Spinal cord (tissue), 10 donors: ENCODE results near the gene RRP36. TPM values are rescaled to one million over a fixed set of nuclear protein-coding genes. Genes with fewer than 3 reads are reported as not detected.

Source experiments
- DNase-seq, 6 donors: peaks; one replicate each; pipeline versions ENCODE4 v3.0.0 to v3.0.0-alpha.2; 2013 to 2015; ENCODE audit warnings: low spot score in 6 of 6, low read depth in 4 of 6
- H3K27ac ChIP-seq: one replicate; pipeline ENCODE4 v1.5.1; 2013; ENCODE audit warnings: low read depth, low read length, control low read depth
- H3K27me3 ChIP-seq: one replicate; pipeline ENCODE4 v1.6.1; 2013; ENCODE audit warnings: low read length; ENCODE audit not compliant: control insufficient read depth, insufficient read depth
- H3K36me3 ChIP-seq: one replicate; pipeline ENCODE4 v1.6.1; 2013; ENCODE audit warnings: low read length; ENCODE audit not compliant: control insufficient read depth, insufficient read depth
- H3K4me1 ChIP-seq: one replicate; pipeline ENCODE4 v1.6.1; 2013; ENCODE audit warnings: low read length; ENCODE audit not compliant: control insufficient read depth, insufficient read depth
- H3K4me3 ChIP-seq: one replicate; pipeline ENCODE4 v1.5.1; 2013; ENCODE audit warnings: low read depth, low read length, control low read depth
- H3K9me3 ChIP-seq: one replicate; pipeline ENCODE4 v1.6.1; 2013; ENCODE audit warnings: low read length; ENCODE audit not compliant: control insufficient read depth, insufficient read depth
- WGBS: methylation state at CpG from one replicate; pipeline ENCODE4 v1.1.5; 2013; ENCODE audit warnings: missing lambda C conversion rate; ENCODE audit not compliant: insufficient coverage; 5-methylcytosine and 5-hydroxymethylcytosine counted together
- long read RNA-seq, 4 donors: transcript quantifications; one replicate each; lab custom pipeline, GENCODE V29; 2026
- polyA plus RNA-seq, 2 donors: library from polyadenylated mRNA; unstranded; fragments of 120-200 nt; gene quantifications; one replicate each; pipeline ENCODE4 v1.2.1, GENCODE V29; 2013; ENCODE audit not compliant: insufficient read length in 2 of 2
- total RNA-seq, 2 donors: library from RNA; depleted of rRNA in 1 of 2; stranded (reverse); fragments of 120-200 nt in 1 of 2; fragments of >200 nt in 1 of 2; gene quantifications; one replicate each; pipeline versions ENCODE4 v1.2.3 to v1.2.4, GENCODE V29; 2013 to 2014
- donor health status: healthy.

The RRP36 gene
- total RNA-seq, result 10 to 100 TPM; 51.8 to 71.2 TPM
- polyA plus RNA-seq, result 10 to 100 TPM; 71.7 to 74.4 TPM
- long read RNA-seq, donor 1, transcript RRP36-203 (1 exons, 1,005 nt), result minor isoform, 7 of 25 reads
- long read RNA-seq, donor 1, transcript RRP36-201 (7 exons, 1,159 nt), result major isoform, 18 of 25 reads
- long read RNA-seq, donor 1, partial matches to known transcripts, result 0 of 25 reads
- long read RNA-seq, donor 1, other reads (novel, unspliced or antisense), result 0 of 25 reads
- long read RNA-seq, donor 2, transcript RRP36-201 (7 exons, 1,159 nt), result major isoform, 6 of 7 reads
- long read RNA-seq, donor 2, partial matches to known transcripts, result 0 of 7 reads
- long read RNA-seq, donor 2, other reads (novel, unspliced or antisense), result 0 of 7 reads
- long read RNA-seq, donor 3, partial matches to known transcripts, result 0 of 8 reads
- long read RNA-seq, donor 3, other reads (novel, unspliced or antisense), result 0 of 8 reads
- long read RNA-seq, donor 4, transcript RRP36-201 (7 exons, 1,159 nt), result minor isoform, 6 of 16 reads
- long read RNA-seq, donor 4, transcript RRP36-203 (1 exons, 1,005 nt), result major isoform, 10 of 16 reads
- long read RNA-seq, donor 4, partial matches to known transcripts, result 0 of 16 reads
- long read RNA-seq, donor 4, other reads (novel, unspliced or antisense), result 0 of 16 reads

- Histone ChIP-seq H3K27me3 (no peaks in the 10 kb centered on the region), H3K4me1 (peaks cover 30% of the 10 kb centered on the region), H3K27ac (peak within 1 kb of the TSS; percentile 92), H3K9me3 (no peaks in the 10 kb centered on the region), H3K4me3 (peak within 1 kb of the TSS; percentile 77), H3K36me3 (peaks cover 72% of the 10 kb centered on the region)
- peak; percentile 46 to 92 (median 66) for DNase-seq
- under 1% methylated on average over 56 of the region's 56 CpGs for WGBS
Measured at GRCh38 chr6:43021270-43022047, at the start of gene RRP36. RRP36 (plus strand) TSS chr6:43021623; CDS start chr6:43021655, 32 bp downstream.

GRCh38 chr6:42971746-42972327 lies 49.6 kb upstream of the RRP36 start:
- Histone ChIP-seq H3K27me3 (no peaks in the 10 kb centered on the region), H3K9me3 (no peaks in the 10 kb centered on the region), H3K4me1 (no peaks in the 10 kb centered on the region), H3K27ac (no peak overlapping the region), H3K36me3 (peaks cover 45% of the 10 kb centered on the region), H3K4me3 (no peak overlapping the region)
- DNase-seq, result no peak
- WGBS, result 88% methylated on average over 3 of the region's 3 CpGs

- Histone ChIP-seq H3K27me3 (no peaks in the 10 kb centered on the region), H3K27ac (no peak overlapping the region), H3K4me3 (no peak overlapping the region), H3K36me3 (peaks cover 26% of the 10 kb centered on the region), H3K4me1 (peaks cover 14% of the 10 kb centered on the region), H3K9me3 (no peaks in the 10 kb centered on the region)
- WGBS, result no CpG with 5 or more reads among the region's 3 CpGs
- no peak for DNase-seq
Measured at GRCh38 chr6:42973926-42974325, 47.5 kb upstream of the RRP36 start.

GRCh38 chr6:42974919-42975505 lies 46.4 kb upstream of the RRP36 start:
- Histone ChIP-seq H3K9me3 (no peaks in the 10 kb centered on the region), H3K27ac (no peak overlapping the region), H3K27me3 (no peaks in the 10 kb centered on the region), H3K36me3 (peaks cover 15% of the 10 kb centered on the region), H3K4me3 (no peak overlapping the region), H3K4me1 (peaks cover 23% of the 10 kb centered on the region)
- WGBS, result 95% methylated on average over 3 of the region's 5 CpGs
- no peak for DNase-seq

GRCh38 chr6:42978487-42978838 lies 43.0 kb upstream of the RRP36 start:
- Histone ChIP-seq H3K4me1 (peaks cover 31% of the 10 kb centered on the region), H3K36me3 (peaks cover 9% of the 10 kb centered on the region), H3K4me3 (peak overlapping the region; percentile 70), H3K27me3 (no peaks in the 10 kb centered on the region), H3K27ac (no peak overlapping the region), H3K9me3 (no peaks in the 10 kb centered on the region)
- WGBS, result 1% methylated on average over 28 of the region's 28 CpGs
- no peak for DNase-seq

- Histone ChIP-seq H3K36me3 (peaks cover 5% of the 10 kb centered on the region), H3K9me3 (no peaks in the 10 kb centered on the region), H3K27me3 (no peaks in the 10 kb centered on the region), H3K4me3 (peak within 1 kb of the TSS; percentile 70), H3K4me1 (peaks cover 36% of the 10 kb centered on the region), H3K27ac (peak within 1 kb of the TSS; percentile 90)
- under 1% methylated on average over 59 of the region's 59 CpGs for WGBS
- peak; percentile 62 to 97 (median 86) for DNase-seq
Measured at GRCh38 chr6:42978839-42979522, 42.4 kb upstream of the RRP36 start, which contains the start of gene PEX6. PEX6 (minus strand) TSS chr6:42979181; CDS start chr6:42979150, 31 bp downstream.

- Histone ChIP-seq H3K9me3 (no peaks in the 10 kb centered on the region), H3K36me3 (peaks cover 3% of the 10 kb centered on the region), H3K4me1 (peaks cover 37% of the 10 kb centered on the region), H3K27me3 (no peaks in the 10 kb centered on the region), H3K4me3 (peak overlapping the region; percentile 70), H3K27ac (peak overlapping the region; percentile 90)
- no peak for DNase-seq
- 44% methylated on average over 7 of the region's 9 CpGs for WGBS
Measured at GRCh38 chr6:42979523-42980177, 41.8 kb upstream of the RRP36 start.

- no peaks in the 10 kb centered on the region for H3K9me3 ChIP-seq
- no peak overlapping the region for H3K27ac ChIP-seq
- no peak for DNase-seq
- peaks cover 53% of the 10 kb centered on the region for H3K4me1 ChIP-seq
- H3K4me3 ChIP-seq, result no peak overlapping the region
- 93% methylated on average over 4 of the region's 5 CpGs for WGBS
- no peaks in the 10 kb centered on the region for H3K27me3 ChIP-seq
- H3K36me3 ChIP-seq, result peaks cover 5% of the 10 kb centered on the region
Measured at GRCh38 chr6:42981836-42982235, 39.6 kb upstream of the RRP36 start.
